ENCODE results near the gene TNNT3. TPM values are rescaled to one million over a fixed set of nuclear protein-coding genes. Genes with fewer than 3 reads are reported as not detected.

TNNT3 gene
- total and polyA plus RNA-seq, 4 experiments from 2014 or later, result 9.3 to 10.5 TPM; not detected in 2

GRCh38 chr11:1966531-1966930, 47.0 kb downstream of the TNNT3 start:
- H3K27ac Mint-ChIP-seq, result no peak overlapping the region
- H3K4me1 Mint-ChIP-seq, result no peaks in the 10 kb centered on the region
- CTCF ChIA-PET (ENCODE audit: partially characterized antibody), result interaction anchor here (1.0 to 1.1 kb wide), 2 partner anchors 35 to 314 kb away, joined by 3 to 5 read pairs; no protein-coding TSS in a partner anchor

DNA sequence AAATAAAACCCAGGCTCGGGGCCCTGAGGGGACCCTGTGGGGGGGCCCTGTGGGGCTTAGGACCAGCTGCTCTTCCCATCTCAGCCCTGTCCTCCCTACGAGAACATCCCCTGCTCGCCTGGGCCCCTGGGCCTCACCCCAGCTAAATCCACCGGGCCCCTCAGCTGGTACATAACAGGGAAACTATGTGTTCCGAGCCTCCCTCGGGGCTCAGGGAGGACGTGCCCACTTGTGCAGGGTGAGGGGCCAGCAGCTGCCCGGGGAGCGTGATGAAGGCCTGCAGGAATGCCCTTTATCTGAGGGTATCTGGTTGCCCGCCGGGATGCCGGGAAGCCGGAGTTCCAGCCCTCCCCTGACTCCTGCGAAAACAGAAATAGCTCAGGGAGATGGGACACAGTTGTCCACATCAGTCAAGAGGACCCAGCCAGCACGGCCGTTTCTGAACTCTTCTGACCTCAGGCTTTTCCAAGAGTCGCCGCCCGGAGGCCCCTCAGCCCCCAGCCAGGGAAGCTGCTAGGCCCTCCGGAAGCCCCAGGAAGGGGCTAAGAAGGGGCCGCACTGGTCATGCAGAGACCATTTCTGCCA, 48.2 kb downstream of the TNNT3 start:
- POLR2A ChIA-PET (ENCODE audit: partially characterized antibody), result no interaction called here
- Mint-ChIP-seq H3K27ac (no peak overlapping the region), H3K9me3 (no peaks in the 10 kb centered on the region), H3K27me3 (no peaks in the 10 kb centered on the region), H3K36me3 (no peaks in the 10 kb centered on the region), H3K4me1 (no peaks in the 10 kb centered on the region), H3K4me3 (no peak overlapping the region)
- CTCF ChIA-PET (ENCODE audit: partially characterized antibody), result interaction anchor here (1.1 to 1.2 kb wide), 2 partner anchors 34 to 273 kb away, joined by 3 to 5 read pairs; no protein-coding TSS in a partner anchor
- Histone ChIP-seq H3K36me3 (ENCODE audit: insufficient read depth, low read length) (no peaks in the 10 kb centered on the region), H3K27ac (ENCODE audit: low read depth, low read length) (no peak overlapping the region), H3K4me3 (ENCODE audit: low read length in 2 of 2) (no peak overlapping the region), H3K9me3 (ENCODE audit: control insufficient read depth in 1 of 2, low read length in 2 of 2) (no peaks in the 10 kb centered on the region), H3K4me1 (ENCODE audit: insufficient read depth, low read length) (no peaks in the 10 kb centered on the region), H3K27me3 (ENCODE audit: insufficient read depth, low read length) (no peaks in the 10 kb centered on the region)
- intact Hi-C loops (cut with micrococcal nuclease), result no loop called here
- DNase-seq, result no peak

More at GRCh38 chr11:1966531-1966930, 47.0 kb downstream of the TNNT3 start:
- H3K4me3 Mint-ChIP-seq, result no peak overlapping the region
- H3K27me3 ChIP-seq (ENCODE audit: insufficient read depth, low read length), result no peaks in the 10 kb centered on the region
- H3K27me3 Mint-ChIP-seq, result no peaks in the 10 kb centered on the region
- no peak overlapping the region for H3K4me3 ChIP-seq (ENCODE audit: low read length in 2 of 2)
- no peaks in the 10 kb centered on the region for H3K9me3 ChIP-seq (ENCODE audit: control insufficient read depth in 1 of 2, low read length in 2 of 2)
- H3K4me1 ChIP-seq (ENCODE audit: insufficient read depth, low read length), result no peaks in the 10 kb centered on the region
- H3K9me3 Mint-ChIP-seq, result no peaks in the 10 kb centered on the region
- intact Hi-C loops (cut with micrococcal nuclease), result no loop called here
- H3K36me3 ChIP-seq (ENCODE audit: insufficient read depth, low read length), result no peaks in the 10 kb centered on the region
- H3K36me3 Mint-ChIP-seq, result no peaks in the 10 kb centered on the region
- DNase-seq, result no peak
- no peak overlapping the region for H3K27ac ChIP-seq (ENCODE audit: low read depth, low read length)
- POLR2A ChIA-PET (ENCODE audit: partially characterized antibody), result no interaction called here

DNA sequence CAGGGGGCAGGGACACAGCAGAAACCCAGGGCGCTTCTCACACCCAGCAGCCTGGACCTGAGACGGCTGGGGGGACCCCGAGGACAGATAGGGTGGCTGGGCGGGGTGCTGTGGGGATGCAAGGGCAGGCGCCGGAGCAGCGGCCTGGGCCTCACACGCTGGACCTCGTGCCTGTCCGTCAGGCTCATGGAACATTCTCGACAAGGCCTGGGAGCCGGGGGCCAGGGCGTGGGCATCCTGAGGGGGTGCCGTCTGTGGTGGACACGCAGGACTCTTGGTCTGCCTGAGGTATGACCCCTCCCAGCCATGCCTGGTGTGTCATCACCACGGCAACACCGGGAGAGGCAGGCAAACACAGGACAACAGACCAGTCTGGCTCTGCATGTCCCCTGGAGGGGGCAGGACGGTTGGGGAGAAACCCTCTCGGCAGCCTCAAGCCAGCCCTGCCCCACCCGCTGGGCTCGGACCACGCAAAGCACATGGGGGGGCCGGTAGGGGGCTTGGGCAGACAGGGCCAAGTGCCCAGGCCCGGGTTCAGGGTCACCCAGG, 49.0 kb downstream of the TNNT3 start:
- POLR2A ChIA-PET (ENCODE audit: partially characterized antibody), result no interaction called here
- no peak overlapping the region for H3K4me3 Mint-ChIP-seq
- CTCF ChIA-PET (ENCODE audit: partially characterized antibody), result interaction anchor here (0.7 to 1.2 kb wide), 2 partner anchors 31 to 274 kb away, joined by 3 read pairs; no protein-coding TSS in a partner anchor

GRCh38 chr11:1969035-1969434, 49.5 kb downstream of the TNNT3 start:
- POLR2A ChIA-PET (ENCODE audit: partially characterized antibody), result no interaction called here
- no peak overlapping the region for H3K4me3 Mint-ChIP-seq
- H3K36me3 Mint-ChIP-seq, result no peaks in the 10 kb centered on the region

More for the DNA sequence above, 49.0 kb downstream of the TNNT3 start:
- Mint-ChIP-seq H3K27me3 (no peaks in the 10 kb centered on the region), H3K4me1 (no peaks in the 10 kb centered on the region), H3K27ac (no peak overlapping the region), H3K9me3 (no peaks in the 10 kb centered on the region), H3K36me3 (no peaks in the 10 kb centered on the region)
- H3K27me3 ChIP-seq (ENCODE audit: insufficient read depth, low read length), result no peaks in the 10 kb centered on the region
- no peaks in the 10 kb centered on the region for H3K4me1 ChIP-seq (ENCODE audit: insufficient read depth, low read length)
- H3K36me3 ChIP-seq (ENCODE audit: insufficient read depth, low read length), result no peaks in the 10 kb centered on the region
- intact Hi-C loops (cut with micrococcal nuclease), result no loop called here
- DNase-seq, result no peak
- H3K4me3 ChIP-seq (ENCODE audit: low read length in 2 of 2), result no peak overlapping the region
- H3K9me3 ChIP-seq (ENCODE audit: control insufficient read depth in 1 of 2, low read length in 2 of 2), result no peaks in the 10 kb centered on the region
- H3K27ac ChIP-seq (ENCODE audit: low read depth, low read length), result no peak overlapping the region

DNA sequence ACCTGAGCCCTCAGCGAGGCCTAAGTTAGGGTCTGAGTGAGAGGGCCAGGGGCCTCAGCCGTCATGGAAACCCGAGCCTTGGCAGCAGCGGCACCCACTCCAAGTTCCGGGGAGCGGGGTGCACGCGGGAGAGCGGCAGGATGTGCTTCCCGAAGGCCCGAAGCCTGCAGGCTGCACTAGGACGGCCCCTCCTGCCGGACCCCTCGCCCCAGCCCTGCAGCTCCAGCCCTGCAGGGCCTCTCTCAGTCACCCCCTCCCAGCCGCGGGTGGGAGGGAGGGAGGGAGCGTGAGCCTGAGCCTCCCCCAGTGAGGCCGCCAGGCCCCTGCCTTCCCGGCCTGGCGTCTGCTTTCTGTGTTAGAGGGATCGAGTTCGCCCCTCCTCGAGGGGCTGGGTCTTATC, 50.3 kb downstream of the TNNT3 start:
- intact Hi-C loops (cut with micrococcal nuclease), result no loop called here
- Mint-ChIP-seq H3K4me1 (no peaks in the 10 kb centered on the region), H3K27me3 (no peaks in the 10 kb centered on the region), H3K9me3 (no peaks in the 10 kb centered on the region), H3K4me3 (no peak overlapping the region), H3K36me3 (no peaks in the 10 kb centered on the region), H3K27ac (no peak overlapping the region)
- Histone ChIP-seq H3K36me3 (ENCODE audit: insufficient read depth, low read length) (no peaks in the 10 kb centered on the region), H3K27me3 (ENCODE audit: insufficient read depth, low read length) (no peaks in the 10 kb centered on the region), H3K27ac (ENCODE audit: low read depth, low read length) (no peak overlapping the region), H3K4me1 (ENCODE audit: insufficient read depth, low read length) (no peaks in the 10 kb centered on the region), H3K9me3 (ENCODE audit: control insufficient read depth in 1 of 2, low read length in 2 of 2) (no peaks in the 10 kb centered on the region), H3K4me3 (ENCODE audit: low read length in 2 of 2) (no peak overlapping the region)
- ChIA-PET CTCF (ENCODE audit: partially characterized antibody) (no interaction called here), POLR2A (ENCODE audit: partially characterized antibody) (no interaction called here)
- DNase-seq, result no peak

More at GRCh38 chr11:1969035-1969434, 49.5 kb downstream of the TNNT3 start:
- Histone ChIP-seq H3K27ac (ENCODE audit: low read depth, low read length) (no peak overlapping the region), H3K36me3 (ENCODE audit: insufficient read depth, low read length) (no peaks in the 10 kb centered on the region), H3K4me3 (ENCODE audit: low read length in 2 of 2) (no peak overlapping the region), H3K4me1 (ENCODE audit: insufficient read depth, low read length) (no peaks in the 10 kb centered on the region), H3K27me3 (ENCODE audit: insufficient read depth, low read length) (no peaks in the 10 kb centered on the region), H3K9me3 (ENCODE audit: control insufficient read depth in 1 of 2, low read length in 2 of 2) (no peaks in the 10 kb centered on the region)
- Mint-ChIP-seq H3K4me1 (no peaks in the 10 kb centered on the region), H3K27ac (no peak overlapping the region), H3K9me3 (no peaks in the 10 kb centered on the region), H3K27me3 (no peaks in the 10 kb centered on the region)
- no peak for DNase-seq
- CTCF ChIA-PET (ENCODE audit: partially characterized antibody), result interaction anchor here (0.7 kb wide), 1 partner anchor 30 kb away, joined by 3 read pairs; no protein-coding TSS in a partner anchor
- intact Hi-C loops (cut with micrococcal nuclease), result no loop called here

DNA sequence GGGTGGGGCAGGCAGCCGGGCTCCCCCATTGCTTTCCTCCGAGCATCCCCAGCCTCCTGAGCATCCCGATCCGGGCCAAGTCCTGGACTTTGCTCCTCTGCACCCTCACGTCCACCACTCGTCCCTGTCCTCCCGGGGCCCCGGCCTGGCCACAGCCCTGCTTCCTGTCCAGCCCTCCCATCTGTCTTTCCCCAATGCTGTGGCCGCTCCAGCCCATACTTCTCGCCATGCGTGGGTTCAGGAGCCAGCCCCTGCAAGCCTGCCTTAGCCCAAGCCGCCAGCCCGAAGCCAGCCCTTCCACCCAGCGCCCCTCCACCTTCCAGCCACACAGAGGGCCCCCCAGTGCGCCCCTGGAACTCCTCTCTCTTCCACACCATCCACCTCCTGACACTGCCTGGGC, 51.5 kb downstream of the TNNT3 start:
- Histone ChIP-seq H3K27me3 (ENCODE audit: insufficient read depth, low read length) (no peaks in the 10 kb centered on the region), H3K9me3 (ENCODE audit: control insufficient read depth in 1 of 2, low read length in 2 of 2) (no peaks in the 10 kb centered on the region), H3K4me1 (ENCODE audit: insufficient read depth, low read length) (no peaks in the 10 kb centered on the region), H3K4me3 (ENCODE audit: low read length in 2 of 2) (no peak overlapping the region), H3K36me3 (ENCODE audit: insufficient read depth, low read length) (no peaks in the 10 kb centered on the region), H3K27ac (ENCODE audit: low read depth, low read length) (no peak overlapping the region)
- no peak overlapping the region for H3K4me3 Mint-ChIP-seq
- ChIA-PET POLR2A (ENCODE audit: partially characterized antibody) (no interaction called here), CTCF (ENCODE audit: partially characterized antibody) (no interaction called here)
- peak overlapping the region in 1 of 7 donors; percentile 41 for H3K27ac Mint-ChIP-seq
- H3K27me3 Mint-ChIP-seq, result no peaks in the 10 kb centered on the region
- H3K9me3 Mint-ChIP-seq, result no peaks in the 10 kb centered on the region
- H3K4me1 Mint-ChIP-seq, result no peaks in the 10 kb centered on the region
- DNase-seq, result no peak
- H3K36me3 Mint-ChIP-seq, result no peaks in the 10 kb centered on the region
- intact Hi-C loops (cut with micrococcal nuclease), result no loop called here

DNA sequence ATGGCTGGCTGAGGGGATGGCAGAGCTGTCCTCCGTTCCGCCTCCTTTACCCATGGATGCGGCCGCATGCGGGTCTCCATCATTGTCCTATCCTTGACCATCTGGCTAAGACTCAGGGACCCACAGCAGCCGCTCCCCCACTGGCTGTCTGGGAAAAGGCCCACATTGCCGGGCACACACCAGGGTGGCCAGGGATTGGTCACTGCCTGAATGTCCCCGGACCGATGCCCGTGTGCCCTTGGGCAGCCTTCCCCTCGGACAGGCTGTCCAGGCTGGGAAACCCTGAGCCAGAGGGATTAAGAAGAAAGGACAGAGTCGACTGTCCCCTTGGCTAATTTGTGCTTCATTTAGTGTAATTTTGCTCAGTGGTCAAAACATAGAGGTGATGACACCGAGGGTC, 55.7 kb downstream of the TNNT3 start:
- POLR2A ChIA-PET (ENCODE audit: partially characterized antibody), result no interaction called here
- no peaks in the 10 kb centered on the region for H3K4me1 Mint-ChIP-seq
- Histone ChIP-seq H3K4me3 (ENCODE audit: low read length in 2 of 2) (no peak overlapping the region), H3K4me1 (ENCODE audit: insufficient read depth, low read length) (no peaks in the 10 kb centered on the region), H3K27ac (ENCODE audit: low read depth, low read length) (no peak overlapping the region), H3K36me3 (ENCODE audit: insufficient read depth, low read length) (no peaks in the 10 kb centered on the region), H3K27me3 (ENCODE audit: insufficient read depth, low read length) (no peaks in the 10 kb centered on the region), H3K9me3 (ENCODE audit: control insufficient read depth in 1 of 2, low read length in 2 of 2) (no peaks in the 10 kb centered on the region)
- DNase-seq, result no peak
- no peaks in the 10 kb centered on the region for H3K27me3 Mint-ChIP-seq
- no peaks in the 10 kb centered on the region for H3K9me3 Mint-ChIP-seq
- no peak overlapping the region for H3K4me3 Mint-ChIP-seq
- intact Hi-C loops (cut with micrococcal nuclease), result no loop called here
- no peaks in the 10 kb centered on the region for H3K36me3 Mint-ChIP-seq
- no peak overlapping the region for H3K27ac Mint-ChIP-seq
- CTCF ChIA-PET (ENCODE audit: partially characterized antibody), result no interaction called here
